Raji (cell line): Measurements from ENCODE around the gene PBX4.

Experiments used
- POLR2A ChIP-seq: IDR thresholded peaks from 2 replicates; pipeline ENCODE4 v1.6.1; 2011; ENCODE audit warnings: low read depth, low read length, control low read depth; ENCODE audit not compliant: insufficient read depth

Gene PBX4

DNA sequence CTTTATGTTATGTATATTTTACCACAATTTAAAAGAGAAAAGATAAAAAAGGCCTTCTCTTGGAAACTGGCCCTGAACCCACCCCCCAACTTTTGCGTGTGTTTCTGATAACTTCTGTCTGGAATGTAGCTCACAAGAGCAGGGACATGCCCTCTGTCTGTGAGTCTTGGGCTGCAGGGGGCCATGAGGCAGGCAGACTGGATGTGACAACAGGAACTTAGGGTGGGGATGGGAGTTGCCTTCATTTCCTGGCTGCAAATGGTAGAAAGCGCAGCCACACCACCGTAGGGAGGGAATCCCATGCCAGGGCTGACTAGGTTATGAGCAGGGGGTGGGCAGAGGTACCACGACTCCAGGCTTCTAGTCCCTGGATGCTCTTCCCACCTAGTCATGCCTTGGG, 58.6 kb downstream of the PBX4 start:
- TF ChIP-seq POLR2A: no peak

DNA sequence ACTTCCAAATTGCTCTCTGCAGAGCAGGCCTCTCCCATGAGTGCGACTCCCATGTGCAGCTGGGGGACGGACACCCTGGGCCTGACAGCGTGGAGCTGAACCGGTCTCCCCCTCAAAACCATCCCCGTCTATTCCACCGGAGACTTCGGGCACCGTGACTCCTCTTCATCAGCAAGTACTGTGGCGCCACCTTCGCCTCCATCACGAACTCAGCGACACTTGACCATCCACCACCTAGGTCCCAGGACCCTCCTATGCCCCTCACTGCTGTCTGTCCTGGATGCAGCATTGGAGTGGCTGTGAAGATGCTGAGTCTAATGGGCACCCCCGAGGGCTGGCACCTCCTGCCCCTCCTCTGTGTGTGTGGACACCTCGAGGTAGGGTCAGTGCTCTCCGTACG, 59.9 kb downstream of the PBX4 start:
- TF ChIP-seq POLR2A: no peak

DNA sequence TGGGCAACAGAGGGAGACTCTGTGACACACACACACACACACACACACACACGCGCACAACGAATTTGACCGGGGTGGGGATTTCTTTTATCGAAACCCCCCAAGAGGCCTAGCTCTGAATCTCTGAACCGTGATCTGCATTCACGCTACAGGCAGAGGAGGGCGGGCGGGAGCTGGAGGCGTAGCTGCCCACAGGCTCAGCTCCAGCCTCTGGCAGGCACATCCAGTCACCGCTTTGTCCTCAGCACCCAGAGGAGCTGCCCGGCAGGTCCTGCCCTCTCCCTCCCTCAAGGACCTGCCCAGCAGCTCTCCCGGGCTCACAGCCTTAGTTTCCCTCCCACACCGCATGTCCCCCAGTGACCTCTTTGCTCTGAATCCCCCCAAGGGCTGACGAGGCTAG, 60.4 kb downstream of the PBX4 start:
- no peak for TF ChIP-seq POLR2A

DNA sequence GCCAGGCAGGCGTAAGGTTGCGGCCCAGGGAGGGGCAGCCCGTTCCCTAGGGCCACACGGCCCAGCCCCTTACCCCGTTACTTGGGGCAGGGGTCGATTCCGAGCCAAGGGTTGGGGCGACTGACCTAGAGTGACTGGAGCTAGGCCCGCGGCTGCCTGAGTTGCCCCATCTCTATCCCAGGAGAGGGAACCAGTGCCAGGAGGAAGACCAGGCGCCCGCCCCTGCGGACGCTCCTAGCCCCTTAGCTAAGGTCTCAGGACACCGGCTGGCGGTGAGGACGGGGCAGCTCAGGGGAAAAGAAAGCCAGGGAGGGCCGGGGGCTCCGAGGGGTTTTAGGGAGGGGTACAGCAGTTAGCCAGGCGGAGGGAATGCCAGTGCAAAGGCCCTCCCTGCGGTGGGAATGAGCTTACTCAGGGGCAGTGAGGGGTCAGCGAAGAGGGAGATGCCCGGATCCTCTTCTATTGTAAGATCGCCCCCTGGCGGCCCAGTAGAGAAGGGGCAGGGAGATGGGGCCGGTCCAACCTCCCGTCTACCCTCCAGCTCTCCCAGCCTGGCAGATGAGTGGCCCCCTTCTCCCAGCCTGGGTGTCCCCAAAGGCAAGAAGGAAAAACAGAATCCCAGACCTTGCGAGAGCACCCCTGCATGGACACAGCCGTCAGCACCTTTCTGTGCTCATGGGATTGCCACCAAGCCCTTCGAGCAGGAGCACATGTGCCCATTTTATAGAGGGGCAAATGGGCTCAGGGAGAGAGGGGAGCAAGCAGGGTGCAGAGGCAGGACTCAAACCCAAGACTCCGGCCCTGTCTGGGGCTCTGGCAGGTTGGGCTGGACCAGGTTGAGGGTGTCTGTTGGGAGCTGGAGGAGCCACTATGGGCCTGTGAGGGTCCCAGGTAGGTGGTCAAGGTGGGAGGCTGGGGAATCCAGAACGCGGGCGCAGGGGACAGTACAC, 64.1 kb downstream of the PBX4 start:
- TF ChIP-seq POLR2A: no peak

DNA sequence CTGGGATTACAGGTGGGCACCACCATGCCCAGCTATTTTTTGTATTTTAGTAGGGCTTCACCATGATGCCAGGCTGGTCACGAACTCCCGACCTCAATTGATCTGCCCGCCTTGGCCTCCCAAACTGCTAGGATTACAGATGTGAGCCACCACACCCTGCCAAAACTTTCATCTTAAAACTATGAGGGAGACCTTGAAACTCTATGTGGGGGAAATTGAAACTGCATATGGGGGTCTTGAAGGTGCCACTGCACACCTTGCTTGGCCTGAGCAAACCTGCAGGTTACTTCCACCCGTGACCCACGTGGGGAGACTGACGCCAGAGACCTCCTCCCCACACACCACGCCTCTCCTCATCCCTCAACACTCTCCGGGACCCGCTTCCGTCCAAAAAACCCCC, 64.8 kb downstream of the PBX4 start:
- TF ChIP-seq POLR2A: no peak

DNA sequence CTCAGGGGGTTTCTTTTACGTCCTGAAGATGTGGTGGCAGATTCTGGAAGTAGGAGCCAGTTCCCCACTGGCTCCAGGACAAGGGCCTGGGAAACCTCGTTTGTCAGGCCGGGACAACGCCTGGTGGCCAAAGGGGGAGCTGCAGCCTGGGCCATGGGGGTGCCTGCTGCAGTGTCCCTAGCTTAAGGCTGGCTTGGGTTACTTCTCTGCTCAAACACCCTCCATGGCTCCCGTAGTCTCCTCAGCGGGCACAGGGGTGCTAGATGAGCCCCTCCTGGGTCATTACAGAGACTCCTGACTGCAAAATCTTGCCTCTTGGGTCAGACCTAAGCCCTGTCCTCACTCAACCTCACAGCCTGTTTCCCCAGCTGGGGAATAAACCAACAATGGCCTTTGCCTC, 65.7 kb downstream of the PBX4 start:
- no peak for TF ChIP-seq POLR2A

DNA sequence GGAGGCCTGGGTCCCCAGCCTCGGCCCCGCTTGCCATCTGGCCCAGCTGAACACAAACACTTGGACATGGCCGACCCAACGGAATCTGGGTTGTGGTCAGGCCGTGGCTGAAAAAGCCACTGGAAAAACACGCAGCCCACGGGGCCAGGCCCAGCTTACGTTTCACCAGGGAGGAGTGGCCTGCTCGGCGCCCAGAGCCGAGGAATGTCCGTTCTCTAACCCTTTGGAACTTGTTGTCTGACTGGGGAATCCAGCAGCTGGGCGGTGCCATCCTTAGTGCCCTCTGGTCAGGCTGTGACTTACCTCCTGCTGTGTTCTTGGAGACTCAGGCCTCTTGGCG, 66.7 kb downstream of the PBX4 start:
- TF ChIP-seq POLR2A: no peak

DNA sequence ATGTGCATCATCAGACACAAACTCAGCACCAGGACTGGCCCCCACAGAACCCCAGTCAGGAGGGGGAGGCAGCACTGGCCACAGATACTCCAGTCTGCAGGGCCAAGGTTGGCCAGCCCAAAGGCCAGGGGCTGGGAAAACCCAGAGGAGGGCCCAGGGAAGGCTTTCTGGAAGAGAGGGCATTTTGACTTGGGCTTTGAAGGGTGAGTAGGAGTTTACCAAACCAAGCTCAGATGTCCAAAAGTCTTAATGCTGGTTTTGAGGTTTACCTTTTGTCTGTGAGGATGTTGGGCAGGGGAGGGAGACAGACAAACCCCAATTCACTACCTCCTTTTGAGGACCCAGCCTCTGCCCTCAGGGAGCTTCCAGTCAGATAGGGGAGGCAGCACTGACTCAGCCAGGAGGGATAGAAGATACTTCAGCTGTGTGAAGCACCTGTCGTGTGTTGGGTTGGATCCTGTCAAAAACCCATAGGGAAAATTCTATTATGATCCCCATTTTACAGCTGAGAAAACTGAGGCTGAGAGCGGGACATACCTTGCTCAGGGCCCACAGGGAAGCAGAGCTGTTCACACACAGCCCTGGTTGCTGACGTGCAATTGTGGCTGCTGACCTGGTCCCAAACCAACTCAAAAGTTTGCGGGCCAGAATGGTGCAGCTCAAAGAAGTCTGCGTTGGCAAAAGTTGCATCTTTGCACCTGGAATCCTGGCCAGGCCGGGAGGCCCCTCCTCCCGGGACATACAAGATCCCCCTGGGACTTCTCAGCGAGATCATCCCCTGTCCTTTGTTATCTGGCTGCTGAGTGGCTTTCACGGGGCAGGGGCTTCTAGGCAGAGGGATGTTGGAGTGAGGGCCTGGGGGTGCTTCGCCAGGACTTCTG, 67.3 kb downstream of the PBX4 start:
- TF ChIP-seq POLR2A: no peak

DNA sequence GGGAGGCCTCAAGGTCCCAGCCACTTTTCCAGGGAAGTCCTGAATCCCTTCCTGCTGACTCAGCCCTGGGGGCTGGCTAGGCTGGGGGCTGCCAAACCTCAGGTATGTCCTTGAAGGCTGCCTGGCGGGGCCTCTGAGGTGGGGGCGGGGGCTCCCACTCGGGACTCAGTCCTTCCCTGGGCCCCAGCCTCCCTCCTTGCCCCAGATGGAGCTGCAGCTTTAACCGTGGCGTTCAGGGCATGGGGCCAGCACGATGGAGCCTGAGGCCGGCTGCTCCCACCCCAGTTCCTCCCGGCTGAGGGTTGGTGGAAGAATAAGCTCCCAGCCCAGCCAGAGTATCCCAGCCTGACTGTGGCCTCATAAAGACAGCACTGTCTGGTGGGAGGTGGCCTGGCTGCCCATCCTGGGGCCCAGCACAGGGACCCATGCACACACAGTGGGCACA, 68.0 kb downstream of the PBX4 start:
- no peak for TF ChIP-seq POLR2A

DNA sequence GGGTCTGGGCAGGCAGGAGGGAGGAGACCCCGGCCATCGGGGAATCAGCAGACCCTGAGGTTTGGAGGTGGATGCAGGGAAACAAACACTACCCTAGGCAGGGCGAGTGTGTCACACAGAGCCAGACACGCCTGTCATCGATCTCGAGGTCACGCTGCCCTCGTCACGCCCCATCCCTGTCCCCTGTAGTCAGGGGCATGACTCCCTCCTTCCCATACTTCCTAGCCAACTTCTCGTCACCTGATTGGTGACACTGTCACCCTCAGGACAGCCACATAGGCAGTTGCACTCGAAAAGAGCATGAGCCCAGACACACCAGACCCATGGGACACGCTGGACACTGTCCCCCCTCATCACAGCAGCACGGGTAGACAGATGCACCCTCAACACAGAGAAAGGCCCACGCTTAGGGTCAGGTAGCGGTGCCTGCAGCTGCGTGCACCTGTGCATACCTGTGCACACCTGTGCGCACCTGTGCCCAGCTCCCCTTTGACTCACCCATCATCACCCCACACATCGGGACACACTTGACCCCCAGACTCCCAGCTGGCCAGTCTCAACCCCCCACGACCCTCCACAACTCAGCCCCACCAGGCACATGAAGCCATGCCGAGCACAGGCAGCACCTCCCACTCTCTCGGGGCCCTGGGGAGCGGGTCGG, 68.6 kb downstream of the PBX4 start:
- TF ChIP-seq POLR2A: no peak

DNA sequence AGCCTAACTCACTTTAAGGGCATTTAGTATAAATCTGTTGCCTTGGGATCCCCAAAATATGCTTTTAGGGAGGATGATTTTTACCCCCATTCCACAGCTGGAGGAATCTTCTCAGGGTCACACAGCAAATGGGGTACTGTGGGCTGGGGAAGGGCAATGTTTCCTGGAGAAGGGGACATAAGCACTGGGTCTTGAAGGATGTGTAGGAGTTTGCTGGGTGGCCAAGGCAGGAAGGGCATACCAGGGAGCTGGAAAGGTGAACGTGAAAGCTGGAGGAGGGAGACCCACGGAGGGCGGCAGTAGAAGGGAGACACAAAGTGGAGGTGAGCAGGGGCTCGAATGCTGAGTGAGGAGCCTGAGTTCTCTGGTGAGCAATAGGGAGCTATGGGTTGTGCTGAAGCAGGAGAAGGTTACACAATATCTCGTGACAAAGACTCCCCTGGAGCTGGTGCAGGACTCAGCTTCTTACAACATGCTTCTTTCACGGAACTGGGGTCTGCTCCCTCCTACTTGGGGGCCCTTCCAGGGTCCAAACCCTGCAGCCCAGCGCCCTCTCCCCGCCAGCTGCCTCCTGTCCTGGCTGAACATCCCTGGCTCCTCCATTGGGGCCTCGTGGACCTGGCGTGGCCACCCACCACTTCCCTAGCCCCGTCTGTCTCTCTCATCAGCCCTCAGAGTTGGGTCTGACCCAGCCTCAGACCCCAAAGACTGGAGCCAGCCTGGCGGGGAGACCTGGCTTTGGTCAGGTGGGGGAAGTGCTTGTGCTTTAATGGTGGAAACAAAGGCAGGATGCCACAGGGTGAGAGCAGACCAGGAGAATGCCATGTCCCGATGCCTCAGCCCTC, 69.3 kb downstream of the PBX4 start:
- TF ChIP-seq POLR2A: no peak

DNA sequence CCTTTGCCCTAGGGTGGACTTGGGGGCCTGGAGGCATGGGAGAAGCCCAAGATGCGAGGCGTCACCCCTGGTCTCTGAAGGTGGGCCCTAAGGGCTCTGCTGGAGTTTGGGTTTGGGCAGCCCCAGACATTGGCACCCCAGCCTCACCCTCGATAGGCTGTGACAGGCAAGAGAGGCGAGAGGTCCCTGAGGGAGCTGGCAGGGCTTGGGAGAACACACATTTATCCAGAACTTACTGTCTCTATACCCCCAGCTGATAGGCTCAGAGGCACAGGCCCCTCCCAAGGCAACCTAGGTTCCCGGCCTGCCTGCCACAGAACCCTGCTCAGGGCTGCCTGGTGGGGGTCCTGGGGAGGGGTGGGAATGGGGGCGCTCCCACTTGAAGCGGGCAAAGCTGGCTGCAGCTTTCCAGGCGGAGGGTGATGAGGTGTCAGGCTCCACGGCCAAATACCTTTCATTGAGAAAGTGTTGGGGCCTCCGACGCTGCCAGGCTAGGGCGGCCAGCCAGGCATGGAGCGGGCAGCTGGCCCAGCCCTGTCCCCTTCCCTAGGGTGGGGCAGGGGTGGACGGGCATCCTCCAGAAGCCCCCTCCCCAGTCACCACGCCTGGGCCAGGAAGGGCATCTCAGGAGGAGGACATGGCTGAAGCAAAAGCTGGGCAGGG, 70.7 kb downstream of the PBX4 start:
- no peak for TF ChIP-seq POLR2A

DNA sequence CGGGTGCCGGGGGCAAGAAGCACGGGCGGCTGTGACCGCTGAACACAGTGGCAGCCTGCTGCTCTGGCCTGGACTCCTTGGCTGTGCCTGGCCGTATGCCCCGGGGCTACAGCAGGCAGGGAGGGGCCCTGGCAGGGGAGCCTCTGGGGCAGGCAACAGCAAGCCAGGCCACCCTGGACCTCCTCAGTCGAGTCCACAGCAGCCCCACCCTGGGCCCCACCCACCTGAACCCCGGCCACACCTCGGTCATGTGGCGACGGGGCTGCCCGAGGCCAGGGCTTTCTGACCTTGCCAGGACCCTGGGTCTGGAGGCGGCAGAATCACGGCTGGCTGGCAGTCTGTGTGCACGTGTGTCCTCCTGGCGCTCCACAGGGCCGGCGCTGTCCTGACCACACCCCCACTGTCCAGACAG, 71.7 kb downstream of the PBX4 start:
- TF ChIP-seq POLR2A: no peak

DNA sequence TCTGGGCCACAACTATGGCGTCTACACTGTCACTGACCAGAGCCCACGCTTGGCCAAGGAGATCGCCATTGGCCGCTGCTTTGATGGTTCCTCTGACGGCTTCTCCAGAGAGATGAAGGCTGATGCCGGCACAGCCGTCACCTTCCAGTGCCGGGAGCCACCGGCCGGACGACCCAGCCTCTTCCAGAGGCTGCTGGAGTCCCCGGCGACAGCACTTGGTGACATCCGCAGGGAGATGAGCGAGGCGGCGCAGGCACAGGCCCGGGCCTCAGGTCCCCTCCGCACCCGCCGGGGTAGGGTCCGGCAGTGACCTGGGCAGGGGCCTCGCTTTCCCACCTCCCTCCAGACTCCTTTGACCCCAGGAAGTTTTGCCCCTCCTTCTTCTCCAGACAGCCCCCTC, 72.8 kb downstream of the PBX4 start:
- TF ChIP-seq POLR2A: no peak
